ENCODE results near the gene CYTIP. TPM values are rescaled to one million over a fixed set of nuclear protein-coding genes. Genes with fewer than 3 reads are reported as not detected.

Gene CYTIP
- total and polyA plus RNA-seq, 2 of the 4 experiments (the other 2 are of a cell fraction) = not detected

DNA sequence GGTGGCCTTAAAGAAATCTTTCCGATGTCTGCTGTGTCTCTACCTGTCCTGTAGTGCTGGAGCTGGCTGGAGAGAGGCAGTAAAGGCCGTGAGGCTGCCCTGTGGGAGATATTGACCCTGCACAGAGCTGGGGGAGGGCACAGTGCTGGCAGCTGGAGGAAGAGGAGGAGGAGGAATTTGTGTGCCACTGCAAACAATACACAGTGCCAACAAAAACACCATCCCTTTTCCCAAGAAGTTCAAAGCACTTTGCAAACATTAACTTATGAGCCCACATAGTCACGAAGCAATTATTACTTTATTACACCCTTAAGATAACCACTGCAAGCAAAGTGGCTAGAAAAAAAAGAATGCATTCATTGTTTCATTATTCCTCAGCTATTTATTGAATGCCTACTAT, 45.0 kb upstream of the CYTIP start:
- H3K4ac ChIP-seq (ENCODE audit: low read depth, low read length) = no peak overlapping the region
- H2BK15ac ChIP-seq (ENCODE audit: low read depth, low read length) = no peak overlapping the region
- DNase-seq (no peak), ATAC-seq (ENCODE audit: low read depth) (no peak)
- dilution Hi-C loops (cut with HindIII; ENCODE audit: low sequenced_read_pairs, unreplicated experiment) = no loop called here
- H3K79me1 ChIP-seq (ENCODE audit: low read depth in 1 of 2, low read length in 2 of 2) = no peaks in the 10 kb centered on the region
- intact Hi-C loops (cut with micrococcal nuclease) = no loop called here
- no peak overlapping the region for H2BK20ac ChIP-seq (ENCODE audit: low read depth, low read length)
- no peaks in the 10 kb centered on the region for H3K9me3 ChIP-seq (ENCODE audit: control insufficient read depth, insufficient read depth, low read length)
- H3K56ac ChIP-seq (ENCODE audit: extremely low read depth, insufficient read depth, low read length) = no peak overlapping the region
- H2AK9ac ChIP-seq (replicated peaks; ENCODE audit: low read depth, low read length, poor library complexity) = no peak overlapping the region
- H2AFZ ChIP-seq (replicated peaks; ENCODE audit: low read length, poor library complexity) = no peak overlapping the region
- H3K4me1 ChIP-seq (ENCODE audit: control insufficient read depth, insufficient read depth, low read length) = no peaks in the 10 kb centered on the region
- ChIA-PET CTCF (interaction anchor here (0.6 kb wide), 1 partner anchor 102 kb away, joined by 3 read pairs; no protein-coding TSS in a partner anchor), POLR2A (ENCODE audit: unreplicated experiment) (no interaction called here)
- H3K9me1 ChIP-seq (ENCODE audit: insufficient read depth, low read length) = no peaks in the 10 kb centered on the region
- H3K4me2 ChIP-seq (ENCODE audit: low read depth, low read length) = no peak overlapping the region
- in situ Hi-C loops (cut with MboI; ENCODE audit: low sequenced_read_pairs) = loop anchor here (25.0 kb wide), 1 partner anchor 273 kb away; no protein-coding TSS in a partner anchor
- no peak overlapping the region for H4K8ac ChIP-seq (ENCODE audit: low read depth in 2 of 2, low read length in 2 of 2)
- BruUV-seq (replicated peaks) = no TSS peak
- H3K4me3 ChIP-seq (ENCODE audit: insufficient read depth, low read depth, low read length) = no peak overlapping the region
- H3K27me3 ChIP-seq (ENCODE audit: control insufficient read depth, insufficient read depth, low read length) = peaks cover 2% of the 10 kb centered on the region
- H3K36me3 ChIP-seq (ENCODE audit: control insufficient read depth, insufficient read depth, low read length) = no peaks in the 10 kb centered on the region
- no peak overlapping the region for H2BK120ac ChIP-seq (ENCODE audit: low read depth, low read length)
- no peak overlapping the region for H3K18ac ChIP-seq (ENCODE audit: low read depth, low read length)
- WGBS, 2 experiments (ENCODE audit: extremely low coverage in 2 of 2, insufficient read length in 1 of 2) = no CpG with 5 or more reads among the region's 3 CpGs
- no peak overlapping the region for H3K27ac ChIP-seq (ENCODE audit: insufficient read depth, low read length)
- no peak overlapping the region for H4K5ac ChIP-seq (ENCODE audit: low read depth, low read length)
- no peak overlapping the region for H3K14ac ChIP-seq (replicated peaks; ENCODE audit: low read depth, low read length)
- no peak overlapping the region for H2AK5ac ChIP-seq (ENCODE audit: low read depth, low read length)
- no peaks in the 10 kb centered on the region for H4K20me1 ChIP-seq (ENCODE audit: insufficient read depth, low read length)
- no peak overlapping the region for H2BK5ac ChIP-seq (ENCODE audit: low read depth, low read length, poor library complexity, severe bottlenecking)
- no peak overlapping the region for H3K23ac ChIP-seq (ENCODE audit: low read depth, low read length)
- H4K91ac ChIP-seq (ENCODE audit: insufficient read depth, low read depth, low read length) = no peak overlapping the region
- TF ChIP-seq SMC3 (IDR thresholded peaks at IDR 0.05; ENCODE audit: low read depth, low read length) (no peak), USF2 (IDR thresholded peaks at IDR 0.05; ENCODE audit: low read depth, low read length) (no peak), NFE2L2 (IDR thresholded peaks at IDR 0.05; ENCODE audit: low read depth, low read length) (no peak), POLR2A (IDR thresholded peaks at IDR 0.05; ENCODE audit: low read depth, low read length) (no peak), RCOR1 (IDR thresholded peaks at IDR 0.05; ENCODE audit: insufficient replicate concordance, low read length) (no peak), RAD21 (IDR thresholded peaks at IDR 0.05; ENCODE audit: low read length) (no peak), FOS (IDR thresholded peaks at IDR 0.05; ENCODE audit: low read depth, low read length) (no peak), RFX5 (IDR thresholded peaks at IDR 0.05; ENCODE audit: low read depth, low read length) (no peak), ELK1 (IDR thresholded peaks at IDR 0.05; ENCODE audit: borderline replicate concordance, low read depth, low read length) (no peak), MAFK (IDR thresholded peaks at IDR 0.05; ENCODE audit: low read depth, low read length) (no peak), CHD1 (IDR thresholded peaks at IDR 0.05; ENCODE audit: low read depth, low read length) (no peak), MXI1 (IDR thresholded peaks at IDR 0.05; ENCODE audit: borderline replicate concordance, low read depth, low read length) (no peak), BHLHE40 (IDR thresholded peaks at IDR 0.05; ENCODE audit: low read depth, low read length) (no peak), MAZ (IDR thresholded peaks at IDR 0.05; ENCODE audit: borderline replicate concordance, low read depth, low read length) (no peak), CEBPB (IDR thresholded peaks at IDR 0.05; ENCODE audit: low read depth, low read length) (no peak)
- TF ChIP-seq, protein P1, sequence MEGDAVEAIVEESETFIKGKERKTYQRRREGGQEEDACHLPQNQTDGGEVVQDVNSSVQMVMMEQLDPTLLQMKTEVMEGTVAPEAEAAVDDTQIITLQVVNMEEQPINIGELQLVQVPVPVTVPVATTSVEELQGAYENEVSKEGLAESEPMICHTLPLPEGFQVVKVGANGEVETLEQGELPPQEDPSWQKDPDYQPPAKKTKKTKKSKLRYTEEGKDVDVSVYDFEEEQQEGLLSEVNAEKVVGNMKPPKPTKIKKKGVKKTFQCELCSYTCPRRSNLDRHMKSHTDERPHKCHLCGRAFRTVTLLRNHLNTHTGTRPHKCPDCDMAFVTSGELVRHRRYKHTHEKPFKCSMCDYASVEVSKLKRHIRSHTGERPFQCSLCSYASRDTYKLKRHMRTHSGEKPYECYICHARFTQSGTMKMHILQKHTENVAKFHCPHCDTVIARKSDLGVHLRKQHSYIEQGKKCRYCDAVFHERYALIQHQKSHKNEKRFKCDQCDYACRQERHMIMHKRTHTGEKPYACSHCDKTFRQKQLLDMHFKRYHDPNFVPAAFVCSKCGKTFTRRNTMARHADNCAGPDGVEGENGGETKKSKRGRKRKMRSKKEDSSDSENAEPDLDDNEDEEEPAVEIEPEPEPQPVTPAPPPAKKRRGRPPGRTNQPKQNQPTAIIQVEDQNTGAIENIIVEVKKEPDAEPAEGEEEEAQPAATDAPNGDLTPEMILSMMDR (conservative IDR thresholded peaks at IDR 0.05; ENCODE audit: low read depth, low read length) = no peak
- H3K9ac ChIP-seq (ENCODE audit: low read depth, low read length) = no peak overlapping the region
